SK-MEL-5 (cell line): ENCODE results near the gene ZNF146. TPM values are rescaled to one million over a fixed set of nuclear protein-coding genes. Genes with fewer than 3 reads are reported as not detected.
"Not testable (repeated sequence)": the region's sequence is repeated elsewhere in the genome, so short reads cannot be mapped to it uniquely, and the experiment has no call there.

Experiments
- DNase-seq: peaks from one replicate; pipeline ENCODE4 v3.0.0-alpha.2; 2016; ENCODE audit warnings: low read depth, low spot score
- in situ Hi-C: cut with HindIII; loops from 2 replicates; pipeline ENCODE4 v1.10.0; 2016; ENCODE audit warnings: low sequenced_read_pairs, high pct_unique_total_duplicates, low pct_unique_long_range_greater_than_20kb
- polyA plus RNA-seq, 2 experiments: library from polyadenylated mRNA; depleted of rRNA; stranded (reverse); fragments of >200 nt; gene quantifications; 2 replicates each; pipeline ENCODE4 v1.2.3, GENCODE V29; 2015
- total RNA-seq: library from RNA; depleted of rRNA; stranded (reverse); fragments of >200 nt; shearing (Covaris generic); gene quantifications from 2 replicates; pipeline ENCODE4 v1.2.3, GENCODE V29; 2014; rRNA removed

Gene ZNF146
- 88.8 and 97.2 TPM in 2 replicates for total RNA-seq
- polyA plus RNA-seq (2015; cell fraction: cytosol; rRNA removed): 61.9 and 77.6 TPM in 2 replicates
- 67.1 and 70.9 TPM in 2 replicates for polyA plus RNA-seq (2015; cell fraction: nucleus; rRNA removed)

DNA sequence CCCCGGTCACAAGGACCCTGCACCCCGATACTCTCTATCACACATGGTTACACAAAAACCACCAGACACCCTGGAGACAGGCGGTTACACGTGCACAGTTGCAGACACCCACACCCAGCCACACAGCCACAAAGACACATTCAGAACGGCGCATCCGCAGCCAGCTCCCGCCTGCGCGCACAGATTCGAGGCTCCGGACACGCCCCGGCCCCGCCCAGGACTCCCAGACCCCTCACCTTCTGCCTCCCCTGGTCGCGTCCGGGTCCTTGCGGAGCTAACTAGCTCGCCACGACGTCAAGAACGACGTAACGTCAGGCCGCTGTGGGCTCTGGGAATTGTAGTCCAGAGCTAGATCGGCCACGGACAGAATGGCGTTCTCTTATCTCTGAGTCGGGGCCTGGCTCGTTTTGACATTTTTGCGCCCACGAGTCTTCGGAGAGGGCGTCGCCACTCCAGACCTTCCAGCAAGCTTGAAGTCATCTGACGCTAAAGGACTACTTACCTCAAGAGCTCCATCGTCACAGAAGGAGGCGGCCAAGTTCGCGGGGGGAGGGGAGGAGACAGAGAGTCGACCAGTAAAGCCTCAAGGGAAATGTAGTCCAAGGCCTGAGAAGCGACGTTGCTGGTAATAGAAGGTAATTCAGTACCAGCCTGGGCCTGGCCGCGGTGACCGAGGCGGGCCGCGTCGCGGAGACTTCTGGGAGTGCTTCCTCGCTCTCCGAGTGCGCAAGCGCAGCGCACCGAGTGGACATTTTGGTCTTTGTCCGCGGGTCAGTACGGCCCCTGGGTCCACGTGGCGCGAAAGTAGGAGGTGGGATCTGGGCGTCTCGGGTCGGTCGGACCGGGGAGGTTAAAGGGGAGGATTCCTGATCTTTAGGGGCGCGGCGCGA, at the start of gene ZNF146, which contains the start of gene ZNF565:
TSS of gene ZNF146 (plus strand) at position 721 of the 890 bp plus-strand sequence. CDS start 21,335 bp downstream, outside the sequence.
TSS of gene ZNF565 (minus strand) at position 280 of the 890 bp plus-strand sequence. CDS start 12,680 bp downstream, outside the sequence.
- DNase-seq: peak; percentile 98
- in situ Hi-C loops: no loop called here

DNA sequence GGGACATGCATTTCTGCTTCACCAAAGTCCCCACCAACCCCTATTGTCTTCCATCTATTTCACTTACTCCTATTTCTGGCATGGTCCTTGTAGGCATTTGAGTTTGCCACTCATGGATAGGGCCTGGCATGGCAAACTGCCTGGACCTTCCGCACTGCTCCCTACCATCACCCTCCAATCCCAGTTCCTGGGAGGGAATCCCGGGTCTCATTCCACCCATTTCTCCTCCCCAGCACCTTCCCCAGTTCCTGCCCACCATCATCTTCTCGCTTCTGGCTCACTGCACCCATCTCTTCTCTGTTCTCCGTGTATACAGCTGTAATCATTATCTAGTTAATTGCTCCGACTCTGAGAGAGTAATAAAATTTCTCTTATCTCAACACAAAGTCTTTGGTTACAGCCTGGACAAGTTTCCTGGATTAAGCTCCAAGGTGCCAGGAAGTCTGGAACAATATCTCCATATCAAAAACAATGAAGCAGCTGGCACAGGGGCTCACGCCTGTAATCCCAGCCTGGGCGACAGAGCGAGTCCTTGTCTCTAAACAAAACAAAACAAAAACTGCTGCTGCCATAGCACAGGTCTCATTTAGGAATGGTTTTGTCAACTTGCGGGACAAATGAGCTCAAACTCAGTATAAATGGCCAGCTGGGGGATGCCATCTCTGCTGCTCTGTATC, 45.7 kb upstream of the ZNF146 start:
- in situ Hi-C loops: no loop called here
- no peak for DNase-seq

DNA sequence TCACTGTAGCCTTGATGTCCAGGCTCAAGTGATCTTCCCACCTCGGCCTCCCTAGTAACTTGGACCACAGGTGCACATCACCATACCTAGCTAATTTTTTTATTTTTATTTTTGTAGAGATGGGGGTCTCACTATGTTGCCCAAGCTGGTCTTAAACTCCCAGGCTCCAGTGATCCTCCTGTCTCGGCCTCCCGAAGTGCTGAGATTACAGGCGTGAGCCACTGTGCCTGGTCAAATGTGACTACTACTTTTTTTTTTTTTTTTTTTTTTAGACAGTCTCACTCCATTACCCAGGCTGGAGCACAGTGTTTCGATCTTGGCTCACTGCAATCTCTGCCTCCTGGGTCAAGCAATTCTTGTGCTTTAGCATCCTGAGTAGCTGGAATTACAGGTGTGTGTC, 42.1 kb upstream of the ZNF146 start:
- no peak for DNase-seq
- in situ Hi-C loops: no loop called here

DNA sequence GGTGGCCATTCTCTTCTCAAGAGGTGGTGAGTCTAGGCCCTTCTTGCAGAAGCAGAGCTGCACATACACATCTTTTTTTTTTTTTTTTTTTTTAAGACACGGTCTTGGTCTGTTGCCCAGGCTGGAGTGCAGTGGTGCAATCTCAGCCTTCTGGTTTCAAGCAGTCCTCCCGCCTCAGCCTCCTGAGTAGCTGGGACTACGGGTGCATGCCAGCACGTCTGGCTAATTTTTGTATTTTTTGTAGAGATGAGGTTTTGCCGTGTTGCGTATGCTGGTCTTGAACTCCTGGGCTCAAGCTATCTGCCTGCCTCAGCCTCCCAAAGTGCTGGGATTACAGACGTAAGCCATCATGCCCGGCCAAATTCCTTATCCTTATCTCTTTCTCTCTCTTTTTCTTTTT, 41.1 kb upstream of the ZNF146 start:
- in situ Hi-C loops, DNase-seq: not testable (repeated sequence)

DNA sequence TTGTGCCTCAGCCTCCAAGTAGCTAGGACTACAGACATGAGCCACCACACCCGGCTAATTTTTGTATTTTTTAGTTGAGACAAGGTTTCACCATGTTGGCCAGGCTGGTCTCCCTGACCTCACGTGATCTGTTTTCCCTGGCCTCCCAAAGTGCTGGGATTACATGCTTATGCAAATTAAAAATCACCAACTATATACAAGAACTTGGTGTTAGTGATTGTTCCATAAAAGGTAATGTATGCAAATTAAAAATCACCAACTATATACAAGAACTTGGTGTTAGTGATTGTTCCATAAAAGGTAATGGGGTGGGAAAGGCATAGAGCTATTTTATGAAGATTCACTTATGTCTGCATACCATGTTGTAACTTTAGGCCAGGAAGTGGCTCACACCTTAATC, 35.8 kb upstream of the ZNF146 start:
- DNase-seq, in situ Hi-C loops: not testable (repeated sequence)

DNA sequence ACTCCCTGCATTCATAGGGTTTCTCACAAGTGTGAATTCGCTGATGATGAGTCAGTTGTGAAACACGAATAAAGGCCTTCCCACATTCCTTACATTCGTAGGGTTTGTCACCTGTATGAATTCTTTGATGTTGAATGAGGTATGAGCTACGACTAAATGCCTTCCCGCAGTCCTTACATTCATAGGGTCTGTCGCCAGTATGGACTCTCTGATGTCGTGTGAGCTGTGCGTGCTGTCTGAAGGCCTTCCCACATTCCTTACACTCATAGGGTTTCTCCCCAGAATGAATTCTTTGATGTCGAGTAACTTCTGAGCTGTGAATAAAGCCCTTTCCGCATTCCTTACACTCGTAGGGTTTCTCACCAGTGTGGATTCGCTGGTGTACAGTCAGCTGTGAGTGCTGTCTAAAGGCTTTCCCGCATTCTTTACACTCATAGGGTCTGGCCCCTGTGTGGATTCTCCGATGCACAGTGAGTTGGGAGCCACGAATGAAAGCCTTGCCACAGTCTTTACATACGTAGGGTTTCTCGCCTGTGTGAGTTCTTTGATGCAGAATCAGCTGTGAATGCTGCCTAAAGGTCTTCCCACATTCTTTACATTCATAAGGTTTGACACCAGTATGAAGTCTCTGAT, 32.2 kb upstream of the ZNF146 start:
- in situ Hi-C loops: no loop called here

DNA sequence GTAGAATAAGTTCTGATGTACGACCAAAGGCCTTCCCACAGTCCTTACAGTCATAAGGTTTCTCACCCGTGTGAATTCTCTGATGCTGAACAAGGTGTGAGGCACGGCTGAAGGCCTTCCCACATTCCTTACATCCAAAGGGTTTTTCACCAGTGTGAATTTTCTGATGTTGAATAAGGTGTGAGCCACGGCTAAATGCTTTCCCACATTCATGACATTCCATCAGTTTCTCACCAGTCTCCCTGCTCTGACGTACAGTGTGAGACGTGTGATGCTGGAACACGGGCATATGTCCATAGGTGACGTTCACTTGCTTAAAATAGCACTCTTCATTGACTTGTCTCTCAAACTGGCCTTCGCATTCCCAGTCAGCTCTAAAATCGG, 31.7 kb upstream of the ZNF146 start:
- in situ Hi-C loops: no loop called here

More for the DNA sequence above, 32.2 kb upstream of the ZNF146 start:
- DNase-seq: no peak

DNA sequence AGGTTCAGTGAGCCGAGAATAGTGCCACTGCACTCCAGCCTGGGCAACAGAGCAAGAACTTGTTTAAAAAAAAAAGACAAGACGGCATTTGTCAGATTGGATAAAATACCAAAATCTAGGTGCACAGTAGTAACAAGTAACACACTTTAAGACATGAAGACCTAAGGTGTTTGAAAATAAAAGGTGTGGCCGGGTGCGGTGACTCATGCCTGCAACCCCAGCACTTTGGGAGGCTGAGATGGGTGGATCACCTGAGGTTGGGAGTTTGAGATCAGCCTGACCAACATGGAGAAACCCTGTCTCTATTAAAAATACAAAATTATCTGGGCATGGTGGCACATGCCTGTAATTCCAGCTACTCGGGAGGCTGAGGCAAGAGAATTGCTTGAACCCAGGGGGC, 28.2 kb upstream of the ZNF146 start:
- in situ Hi-C loops, DNase-seq: not testable (repeated sequence)

More for the DNA sequence above, 31.7 kb upstream of the ZNF146 start:
- DNase-seq: no peak

DNA sequence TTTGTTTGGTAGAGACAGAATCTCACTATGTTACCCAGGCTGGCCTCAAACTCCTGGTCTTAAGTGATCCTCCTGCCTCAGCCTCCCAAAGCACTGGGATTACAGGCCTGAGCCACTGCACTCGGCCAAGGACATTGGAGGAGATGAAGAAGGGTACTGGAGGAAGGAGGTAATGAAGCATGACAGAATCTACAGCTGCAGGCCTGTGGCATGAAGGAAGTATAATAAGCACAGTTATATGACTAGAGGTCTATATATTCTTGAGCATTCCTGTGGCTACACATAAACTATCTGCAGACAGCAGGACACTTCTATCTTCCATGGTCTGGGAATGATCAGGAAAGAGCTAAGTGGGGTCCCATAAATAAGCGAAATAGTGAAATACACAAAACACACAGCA, 18.7 kb upstream of the ZNF146 start:
- no peak for DNase-seq
- in situ Hi-C loops: no loop called here

DNA sequence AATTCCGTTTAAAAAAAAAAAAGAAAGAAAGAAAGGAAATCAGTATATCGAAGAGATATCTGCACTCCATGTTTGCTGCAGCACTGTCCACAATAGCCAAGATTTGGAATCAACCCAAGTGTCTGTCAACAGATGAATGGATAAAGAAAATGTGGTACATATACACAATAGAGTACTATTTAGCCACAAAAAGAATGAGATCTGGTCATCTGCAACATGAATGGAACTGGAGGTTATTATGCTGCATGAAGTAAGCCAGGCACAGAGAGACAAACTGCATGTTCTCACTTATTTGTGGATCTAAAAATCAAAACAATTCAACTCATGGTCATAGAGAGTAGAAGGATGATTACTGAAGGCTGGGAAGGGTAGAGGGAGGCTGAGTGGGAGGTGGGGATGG, 16.8 kb upstream of the ZNF146 start:
- DNase-seq: peak; percentile 43
- in situ Hi-C loops: no loop called here

DNA sequence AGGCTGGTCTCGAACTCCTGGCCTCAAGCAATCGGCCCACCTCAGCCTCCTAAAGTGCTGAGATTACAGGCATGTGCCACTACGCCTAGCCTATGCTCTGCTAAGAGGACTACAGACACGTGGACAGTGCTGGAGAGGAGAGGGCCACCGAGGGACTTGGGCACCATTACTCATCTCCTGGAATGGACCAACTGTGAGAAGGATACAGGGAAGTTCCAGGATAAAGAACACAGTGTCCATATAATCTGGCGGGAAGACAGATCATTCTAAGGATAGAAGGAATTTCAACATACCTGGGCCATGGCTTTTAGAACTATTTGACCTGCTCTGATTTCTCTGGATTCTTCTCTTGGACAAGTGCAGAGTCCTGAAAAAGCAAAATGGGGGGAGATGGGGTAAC, 13.2 kb upstream of the ZNF146 start:
- no peak for DNase-seq
- in situ Hi-C loops: no loop called here

DNA sequence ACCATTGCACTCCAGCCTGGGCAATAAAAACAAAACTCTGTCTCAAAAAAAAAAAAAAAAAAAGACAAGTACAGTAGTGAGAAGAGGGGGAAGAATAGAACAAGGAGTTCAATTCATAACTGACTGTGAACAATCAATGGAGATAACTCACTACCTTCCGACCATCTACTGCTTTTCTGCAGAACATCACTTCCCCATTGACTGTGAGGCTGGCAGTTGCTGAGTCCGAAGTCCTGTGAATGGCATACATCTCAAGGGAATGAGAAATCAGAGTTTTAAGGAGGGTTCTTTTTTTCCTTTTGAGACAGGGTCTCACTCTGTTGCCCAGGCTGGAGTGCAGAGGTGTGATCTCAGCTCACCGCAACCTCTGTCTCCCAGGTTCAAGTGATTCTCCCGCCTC, 11.6 kb upstream of the ZNF146 start:
- in situ Hi-C loops: no loop called here
- DNase-seq: peak; percentile 29

DNA sequence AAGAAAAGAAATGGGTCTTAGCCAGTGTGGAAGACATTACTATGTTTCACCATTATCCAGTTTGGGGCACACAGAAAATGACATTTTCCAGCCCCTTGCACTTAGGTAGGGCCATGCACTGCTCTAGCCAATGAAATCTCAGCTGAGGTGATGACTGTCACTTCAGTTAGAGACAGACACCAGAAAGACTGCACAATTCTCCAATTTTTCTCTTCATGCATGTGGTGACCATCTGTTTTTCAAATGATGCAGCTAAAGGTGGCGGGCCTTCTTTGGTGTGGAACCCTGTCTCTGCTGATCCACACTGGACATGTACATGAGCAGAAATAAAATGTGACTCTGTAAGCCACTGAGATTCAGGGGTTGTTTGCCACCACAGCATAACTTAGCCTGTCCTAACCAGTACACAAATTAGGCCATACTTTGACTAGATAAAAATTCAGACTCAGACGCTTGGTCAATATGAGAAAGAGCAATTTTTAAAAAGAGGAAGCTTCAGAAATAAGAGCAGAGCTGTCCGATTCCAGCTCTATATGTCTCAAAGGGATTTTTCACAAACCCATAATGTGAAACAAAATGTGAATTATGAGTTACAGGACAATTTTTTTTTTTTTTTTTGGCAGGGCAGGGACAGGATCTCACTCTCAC, 7.2 kb upstream of the ZNF146 start:
- in situ Hi-C loops: no loop called here
- DNase-seq: no peak

DNA sequence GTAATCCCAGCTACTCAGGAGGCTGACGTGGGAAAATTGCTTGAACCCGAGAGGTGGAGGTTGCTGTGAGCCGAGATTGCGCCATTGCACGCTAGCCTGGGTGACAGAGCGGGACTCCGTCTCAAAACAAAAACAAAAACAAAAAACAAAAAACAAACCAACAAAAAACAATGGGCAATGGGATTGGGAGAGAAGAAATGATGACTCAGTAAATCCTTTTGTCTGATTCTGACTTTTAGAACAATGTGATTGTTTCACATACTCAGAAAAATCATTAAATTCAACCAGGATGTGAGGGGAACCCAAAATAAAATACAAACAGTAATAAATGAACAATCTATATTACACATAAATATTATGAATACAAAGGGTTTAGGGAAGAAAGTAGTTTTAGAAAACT, 5.5 kb upstream of the ZNF146 start:
- no peak for DNase-seq
- in situ Hi-C loops: no loop called here

DNA sequence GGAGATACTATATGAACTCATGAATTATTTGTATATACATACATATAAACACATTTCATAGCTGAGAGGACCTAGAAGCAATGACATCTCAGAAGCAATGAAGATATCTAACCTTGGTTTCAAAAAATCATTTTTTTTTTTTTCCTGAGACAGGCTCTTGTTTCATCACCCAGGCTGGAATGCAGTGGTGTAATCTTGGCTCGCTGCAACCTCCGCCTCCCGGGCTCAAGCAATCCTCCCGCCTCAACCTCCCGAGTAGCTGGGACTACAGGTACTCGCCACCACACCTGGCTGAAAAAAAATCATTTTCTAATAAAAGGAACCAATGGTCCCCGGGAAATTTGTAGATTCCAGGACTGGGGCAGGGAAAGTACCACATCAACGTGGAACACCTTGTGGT, 4.4 kb upstream of the ZNF146 start:
- DNase-seq: no peak
- in situ Hi-C loops: no loop called here

DNA sequence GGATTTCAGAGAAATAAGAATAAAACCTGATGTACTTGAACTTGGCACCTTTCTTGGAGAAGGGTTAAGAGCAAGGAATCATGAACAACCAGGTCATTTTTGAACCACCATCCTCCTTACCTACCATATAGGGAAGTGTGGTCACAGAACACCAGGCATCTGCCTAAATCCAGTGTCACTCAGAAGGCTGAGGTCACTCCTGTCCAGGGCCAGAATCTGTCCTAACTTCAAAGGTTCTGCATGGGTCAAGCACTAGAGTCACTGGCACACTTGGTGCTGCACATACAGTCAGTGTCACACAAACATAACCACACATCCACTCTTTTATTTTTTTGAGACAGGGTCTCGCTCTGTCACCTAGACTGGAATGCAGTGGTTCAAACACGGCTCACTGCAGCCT, 2.0 kb upstream of the ZNF146 start:
- DNase-seq: no peak
- in situ Hi-C loops: no loop called here

DNA sequence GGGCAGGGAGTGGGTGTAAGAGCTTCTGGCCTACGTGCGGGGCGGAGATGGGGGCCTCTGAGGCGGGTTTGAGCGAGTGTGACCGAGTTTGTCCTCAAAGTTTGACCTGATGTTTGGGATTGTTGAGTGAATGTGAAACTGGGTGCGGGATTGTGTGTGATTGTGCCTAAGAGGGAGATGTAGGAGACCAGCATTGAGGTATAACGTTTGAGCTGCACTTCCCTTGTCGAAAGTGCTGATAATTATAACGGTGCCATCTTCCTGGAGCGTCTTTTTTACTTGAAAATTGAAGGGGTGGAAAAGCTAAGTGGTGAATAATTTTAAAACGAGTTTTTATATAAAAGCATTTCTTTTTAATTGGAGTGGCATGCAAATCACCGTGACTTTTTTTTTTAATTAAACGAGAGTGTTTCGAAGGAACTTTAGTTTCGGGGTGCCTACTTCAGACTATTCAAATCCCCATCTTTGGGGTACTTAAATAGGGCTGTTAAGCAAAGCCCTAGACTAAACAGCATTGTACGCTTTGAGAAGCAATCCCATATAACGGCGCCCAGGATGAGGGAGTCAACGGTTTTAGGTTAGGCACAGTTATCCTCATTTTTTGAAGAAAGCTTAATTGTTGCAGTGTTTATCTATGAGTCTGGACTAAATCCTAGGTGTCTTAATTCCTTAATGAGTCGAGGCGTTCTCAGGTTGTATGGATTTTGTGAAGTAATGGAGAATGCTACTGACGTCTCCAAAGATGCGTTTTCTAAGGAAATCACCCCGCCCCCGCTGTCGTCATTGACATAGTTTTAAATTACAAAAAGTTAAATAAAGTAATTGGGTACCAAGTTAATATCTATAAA, 594 bp downstream of the ZNF146 start:
- DNase-seq: peak; percentile 19
- in situ Hi-C loops: no loop called here
